Measurements from ENCODE around the gene CUX1.

CUX1 gene

GRCh38 chr7:102258073-102258748 is 440.8 kb downstream of the CUX1 start:
- H3K27ac ChIP-seq, result no peak overlapping the region
- TF ChIP-seq CTCF (conservative IDR thresholded peaks at IDR 0.05), result no peak

DNA sequence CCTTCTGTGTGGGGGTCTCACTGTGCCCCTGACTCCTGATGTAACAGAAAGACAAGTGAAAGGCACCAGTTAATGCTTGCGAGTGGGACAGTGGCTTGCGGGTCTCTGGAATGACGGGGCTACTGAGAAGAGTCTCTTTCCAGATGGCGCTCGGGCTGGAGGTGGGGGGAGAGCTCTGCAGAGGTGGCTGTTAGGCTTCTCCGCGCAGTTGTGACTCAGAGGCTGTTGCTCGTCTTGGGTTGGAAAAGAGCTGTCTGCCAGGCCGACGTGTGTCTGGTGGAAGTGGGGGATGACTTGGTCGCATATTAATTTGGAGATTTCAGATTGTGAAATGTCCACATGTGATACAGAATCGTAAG is 441.3 kb downstream of the CUX1 start:
- no peak overlapping the region for H3K27ac ChIP-seq
- no peak for TF ChIP-seq CTCF (conservative IDR thresholded peaks at IDR 0.05)

DNA sequence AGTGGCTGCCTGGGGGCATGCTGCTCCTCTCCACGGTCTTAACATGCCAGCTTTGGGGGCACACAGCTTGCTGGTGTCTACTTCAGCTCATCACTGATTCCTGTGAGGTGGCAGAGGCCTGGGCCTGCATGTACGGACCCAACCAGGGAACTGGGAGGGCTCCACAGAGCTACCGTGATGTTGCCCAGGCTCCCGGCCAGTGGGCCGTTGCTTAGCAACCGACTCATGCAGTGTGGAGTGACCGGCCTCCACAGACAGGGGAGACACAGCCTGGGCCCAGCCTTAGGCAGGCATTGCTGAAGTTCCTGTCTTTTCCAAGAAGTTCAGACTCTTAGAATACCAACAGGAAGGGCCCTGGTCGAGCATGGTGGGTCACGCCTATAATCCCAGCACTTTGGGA is 443.4 kb downstream of the CUX1 start:
- no peak for TF ChIP-seq CTCF (conservative IDR thresholded peaks at IDR 0.05)
- no peak overlapping the region for H3K27ac ChIP-seq

DNA sequence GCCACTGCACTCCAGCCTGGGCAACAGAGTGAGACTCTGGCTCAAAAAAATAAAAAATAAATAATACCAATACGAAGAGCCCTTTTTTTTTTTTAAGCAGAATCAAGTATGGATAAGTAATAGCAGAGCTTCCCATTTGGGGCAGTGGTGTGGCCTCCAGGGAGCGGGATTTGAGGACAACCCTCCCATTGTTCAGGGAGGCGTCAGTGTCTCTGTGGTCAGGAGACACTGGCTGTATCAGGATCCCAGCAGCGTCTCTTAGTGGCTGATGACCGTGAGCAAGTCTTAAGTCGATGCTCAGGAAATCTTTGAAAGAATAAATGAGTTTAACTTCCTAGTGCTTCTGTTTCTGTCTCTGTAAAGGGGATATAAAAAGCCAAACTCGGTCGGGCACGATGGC is 444.0 kb downstream of the CUX1 start:
- TF ChIP-seq CTCF (conservative IDR thresholded peaks at IDR 0.05), result no peak
- H3K27ac ChIP-seq, result no peak overlapping the region

DNA sequence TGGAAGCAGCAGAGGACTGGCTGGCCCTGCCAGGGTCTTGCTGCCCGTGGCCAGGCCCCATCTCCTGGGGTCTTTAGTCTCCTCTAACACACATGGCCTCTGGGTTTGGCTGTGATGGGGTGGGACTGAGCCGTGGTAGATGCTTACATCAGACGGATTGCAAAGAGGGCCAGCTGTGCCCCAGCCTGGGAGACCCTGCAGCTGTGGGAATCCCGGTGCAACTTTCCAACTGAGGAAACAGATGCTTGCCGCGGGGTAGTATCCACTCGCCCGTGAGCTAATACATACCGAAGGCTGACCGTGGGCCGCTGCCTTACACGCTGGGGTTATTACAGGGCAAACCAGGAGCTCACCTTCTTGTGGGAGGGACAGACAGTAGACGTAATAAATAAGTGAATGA is 445.1 kb downstream of the CUX1 start:
- no peak overlapping the region for H3K27ac ChIP-seq

GRCh38 chr7:102264367-102264891 is 447.0 kb downstream of the CUX1 start:
- no peak overlapping the region for H3K27ac ChIP-seq
- no peak for TF ChIP-seq CTCF (conservative IDR thresholded peaks at IDR 0.05)

More for the DNA sequence above, 445.1 kb downstream of the CUX1 start:
- TF ChIP-seq CTCF (conservative IDR thresholded peaks at IDR 0.05), result no peak

GRCh38 chr7:102266541-102266940 is 449.1 kb downstream of the CUX1 start:
- no peak overlapping the region for H3K27ac ChIP-seq
- TF ChIP-seq CTCF (conservative IDR thresholded peaks at IDR 0.05), result no peak

Data from VCaP (cell line).